ENCODE measurements around the gene ARFGEF3.

Gene ARFGEF3

GRCh38 chr6:138311268-138311667, 149.5 kb downstream of the ARFGEF3 start:
- no peak overlapping the region for H3K4me3 ChIP-seq (ENCODE audit: low read length)
- H4K20me1 ChIP-seq (ENCODE audit: insufficient read depth, low read length): no peaks in the 10 kb centered on the region
- no peaks in the 10 kb centered on the region for H3K27me3 ChIP-seq (ENCODE audit: low read depth, low read length)
- no peak for TF ChIP-seq EZH2phosphoT487 (IDR thresholded peaks at IDR 0.05; ENCODE audit: low read depth)
- no peak for TF ChIP-seq CTCF (IDR thresholded peaks at IDR 0.05; ENCODE audit: low read depth, low read length)
- no peak overlapping the region for H3K4me2 ChIP-seq (ENCODE audit: low read length)
- H3K36me3 ChIP-seq (replicated peaks; ENCODE audit: low read depth, low read length): no peaks in the 10 kb centered on the region
- no peaks in the 10 kb centered on the region for H3K4me1 ChIP-seq (ENCODE audit: low read length)
- H3K79me2 ChIP-seq (ENCODE audit: low read length): no peaks in the 10 kb centered on the region
- H3K27ac ChIP-seq (ENCODE audit: low read length): no peak overlapping the region
- H2AFZ ChIP-seq (ENCODE audit: low read depth, low read length): no peak overlapping the region
- no peaks in the 10 kb centered on the region for H3K9me3 ChIP-seq (ENCODE audit: insufficient read depth, low read length)
- no peak overlapping the region for H3K9ac ChIP-seq (ENCODE audit: low read length)

- Histone ChIP-seq H3K36me3 (replicated peaks; ENCODE audit: low read depth, low read length) (no peaks in the 10 kb centered on the region), H4K20me1 (ENCODE audit: insufficient read depth, low read length) (no peaks in the 10 kb centered on the region), H3K27ac (ENCODE audit: low read length) (no peak overlapping the region), H3K79me2 (ENCODE audit: low read length) (no peaks in the 10 kb centered on the region), H3K4me2 (ENCODE audit: low read length) (no peak overlapping the region), H3K4me3 (ENCODE audit: low read length) (no peak overlapping the region), H3K27me3 (ENCODE audit: low read depth, low read length) (peaks cover 5% of the 10 kb centered on the region; the same call in 1 of the 2 replicates), H3K4me1 (ENCODE audit: low read length) (no peaks in the 10 kb centered on the region), H3K9ac (ENCODE audit: low read length) (no peak overlapping the region), H3K9me3 (ENCODE audit: insufficient read depth, low read length) (no peaks in the 10 kb centered on the region), H2AFZ (ENCODE audit: low read depth, low read length) (no peak overlapping the region)
- TF ChIP-seq EZH2phosphoT487 (IDR thresholded peaks at IDR 0.05; ENCODE audit: low read depth) (no peak), CTCF (IDR thresholded peaks at IDR 0.05; ENCODE audit: low read depth, low read length) (no peak)
Observed at GRCh38 chr6:138318741-138319375, 157.1 kb downstream of the ARFGEF3 start.

GRCh38 chr6:138321934-138322333, 160.2 kb downstream of the ARFGEF3 start:
- H3K9me3 ChIP-seq (ENCODE audit: insufficient read depth, low read length): no peaks in the 10 kb centered on the region
- no peaks in the 10 kb centered on the region for H4K20me1 ChIP-seq (ENCODE audit: insufficient read depth, low read length)
- H3K27me3 ChIP-seq (ENCODE audit: low read depth, low read length): peaks cover 5% of the 10 kb centered on the region; the same call in 1 of the 2 replicates
- no peak overlapping the region for H3K9ac ChIP-seq (ENCODE audit: low read length)
- H2AFZ ChIP-seq (ENCODE audit: low read depth, low read length): no peak overlapping the region
- H3K4me3 ChIP-seq (ENCODE audit: low read length): no peak overlapping the region
- no peak overlapping the region for H3K27ac ChIP-seq (ENCODE audit: low read length)
- no peaks in the 10 kb centered on the region for H3K36me3 ChIP-seq (replicated peaks; ENCODE audit: low read depth, low read length)
- H3K79me2 ChIP-seq (ENCODE audit: low read length): no peaks in the 10 kb centered on the region
- H3K4me2 ChIP-seq (ENCODE audit: low read length): no peak overlapping the region
- H3K4me1 ChIP-seq (ENCODE audit: low read length): no peaks in the 10 kb centered on the region
- TF ChIP-seq CTCF (IDR thresholded peaks at IDR 0.05; ENCODE audit: low read depth, low read length): no peak

- Histone ChIP-seq H3K4me1 (ENCODE audit: low read length) (no peaks in the 10 kb centered on the region), H3K36me3 (replicated peaks; ENCODE audit: low read depth, low read length) (no peaks in the 10 kb centered on the region), H3K27ac (ENCODE audit: low read length) (no peak overlapping the region), H3K27me3 (ENCODE audit: low read depth, low read length) (peaks cover 5% of the 10 kb centered on the region; the same call in 1 of the 2 replicates), H3K9me3 (ENCODE audit: insufficient read depth, low read length) (no peaks in the 10 kb centered on the region), H3K4me3 (ENCODE audit: low read length) (no peak overlapping the region), H4K20me1 (ENCODE audit: insufficient read depth, low read length) (no peaks in the 10 kb centered on the region), H3K4me2 (ENCODE audit: low read length) (no peak overlapping the region), H3K79me2 (ENCODE audit: low read length) (no peaks in the 10 kb centered on the region), H2AFZ (ENCODE audit: low read depth, low read length) (no peak overlapping the region), H3K9ac (ENCODE audit: low read length) (no peak overlapping the region)
- no peak for TF ChIP-seq EZH2phosphoT487 (IDR thresholded peaks at IDR 0.05; ENCODE audit: low read depth)
- TF ChIP-seq CTCF (IDR thresholded peaks at IDR 0.05; ENCODE audit: low read depth, low read length): no peak
Observed at GRCh38 chr6:138323821-138324220, 162.1 kb downstream of the ARFGEF3 start.
